ENCODE data around the gene KHDRBS2.

The KHDRBS2 gene

GRCh38 chr6:62174548-62174947, 111.5 kb downstream of the KHDRBS2 start:
- DNase-seq: no peak

- no peak for DNase-seq
Observed at GRCh38 chr6:62167736-62168135, 118.3 kb downstream of the KHDRBS2 start.

- DNase-seq: no peak
Observed at GRCh38 chr6:62162858-62163257, 123.2 kb downstream of the KHDRBS2 start.

- DNase-seq: no peak
Observed at GRCh38 chr6:62152796-62153195, 133.2 kb downstream of the KHDRBS2 start.

- DNase-seq: no peak
Observed at GRCh38 chr6:62150048-62150663, 135.9 kb downstream of the KHDRBS2 start.

GRCh38 chr6:62146954-62147853, 138.8 kb downstream of the KHDRBS2 start:
- no peak for DNase-seq

GRCh38 chr6:62129127-62129526, 156.9 kb downstream of the KHDRBS2 start:
- no peak for DNase-seq

- no peak for DNase-seq
Observed at GRCh38 chr6:62119401-62119800, 166.6 kb downstream of the KHDRBS2 start.

- DNase-seq: no peak
Observed at GRCh38 chr6:62103186-62103859, 182.7 kb downstream of the KHDRBS2 start.

- DNase-seq: no peak
Observed at GRCh38 chr6:62102387-62102786, 183.6 kb downstream of the KHDRBS2 start.

GRCh38 chr6:62090442-62091229, 195.4 kb downstream of the KHDRBS2 start:
- DNase-seq: no peak

- DNase-seq: no peak
Observed at GRCh38 chr6:62089781-62090180, 196.2 kb downstream of the KHDRBS2 start.

- no peak for DNase-seq
Observed at GRCh38 chr6:62086047-62086446, 200.0 kb downstream of the KHDRBS2 start.

- DNase-seq: no peak
Observed at GRCh38 chr6:62075869-62076268, 210.2 kb downstream of the KHDRBS2 start.

- DNase-seq: no peak
Observed at GRCh38 chr6:62059901-62060300, 226.1 kb downstream of the KHDRBS2 start.

- DNase-seq: no peak
Observed at GRCh38 chr6:62057300-62057699, 228.7 kb downstream of the KHDRBS2 start.

- no peak for DNase-seq
Observed at GRCh38 chr6:62045502-62045901, 240.5 kb downstream of the KHDRBS2 start.

- no peak for DNase-seq
Observed at GRCh38 chr6:62043084-62043483, 242.9 kb downstream of the KHDRBS2 start.

- DNase-seq: no peak
Observed at GRCh38 chr6:62042429-62042828, 243.6 kb downstream of the KHDRBS2 start.

GRCh38 chr6:62039605-62040004, 246.4 kb downstream of the KHDRBS2 start:
- no peak for DNase-seq

- DNase-seq: no peak
Observed at GRCh38 chr6:62037445-62037844, 248.6 kb downstream of the KHDRBS2 start.

GRCh38 chr6:62035952-62036351, 250.1 kb downstream of the KHDRBS2 start:
- no peak for DNase-seq

- no peak for DNase-seq
Observed at GRCh38 chr6:62013719-62014118, 272.3 kb downstream of the KHDRBS2 start.

Data from CD4-positive, alpha-beta T cell treated with Interferon gamma for 1 hour (primary cell).